ENCODE data around the gene WDR91.

GRCh38 chr7:135236727-135237126 lies 25.4 kb upstream of the WDR91 start:
- no peak for TF ChIP-seq CTCF (IDR thresholded peaks at IDR 0.05; ENCODE audit: low read depth, low read length)
- no peak for TF ChIP-seq POLR2A (IDR thresholded peaks at IDR 0.05; ENCODE audit: extremely low read depth, insufficient read length)
- no peak for TF ChIP-seq MAX (IDR thresholded peaks at IDR 0.05; ENCODE audit: low read depth, low read length)

All from NB4 (cell line).